ENCODE results near the gene KRT79.
"Not testable (repeated sequence)": the region's sequence is repeated elsewhere in the genome, so short reads cannot be mapped to it uniquely, and the experiment has no call there.

GRCh38 chr12:52880499-52880898 is 46.4 kb upstream of the KRT79 start:
- TF ChIP-seq POU2F2, POLR2AphosphoS5 (IDR thresholded peaks at IDR 0.05; ENCODE audit: low read depth, low read length): not testable (repeated sequence)

All from GM12891 (cell line).